Measurements from ENCODE around the gene FSIP2.

GRCh38 chr2:185796758-185797157 lies 58.2 kb downstream of the FSIP2 start:
- TF ChIP-seq CTCF (conservative IDR thresholded peaks at IDR 0.05; ENCODE audit: low read depth, low read length) (no peak), EZH2 (IDR thresholded peaks at IDR 0.05; ENCODE audit: low read length, unreplicated experiment) (no peak)

Data from PC-3 (cell line).